Measurements from ENCODE around the gene SLC25A27.

DNA sequence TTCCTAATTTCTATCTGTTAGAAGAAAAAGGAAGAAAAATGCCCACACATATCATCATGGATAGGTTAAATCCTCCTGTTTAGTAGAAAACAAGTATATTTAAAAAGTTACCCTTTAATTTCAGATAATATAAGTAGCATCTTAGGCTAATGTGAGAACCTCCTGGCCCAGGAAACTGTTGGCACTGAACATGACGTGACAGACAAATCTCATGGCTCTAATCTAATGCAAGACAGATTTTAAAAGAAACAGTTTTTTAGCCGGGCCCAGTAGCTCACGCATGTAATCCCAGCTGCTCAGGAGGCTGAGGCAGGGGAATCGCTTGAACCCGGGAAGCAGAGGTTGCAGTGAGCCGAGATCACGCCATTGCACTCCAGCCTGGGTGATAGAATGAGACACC is 23.1 kb upstream of the SLC25A27 start:
- TF ChIP-seq, protein P1, sequence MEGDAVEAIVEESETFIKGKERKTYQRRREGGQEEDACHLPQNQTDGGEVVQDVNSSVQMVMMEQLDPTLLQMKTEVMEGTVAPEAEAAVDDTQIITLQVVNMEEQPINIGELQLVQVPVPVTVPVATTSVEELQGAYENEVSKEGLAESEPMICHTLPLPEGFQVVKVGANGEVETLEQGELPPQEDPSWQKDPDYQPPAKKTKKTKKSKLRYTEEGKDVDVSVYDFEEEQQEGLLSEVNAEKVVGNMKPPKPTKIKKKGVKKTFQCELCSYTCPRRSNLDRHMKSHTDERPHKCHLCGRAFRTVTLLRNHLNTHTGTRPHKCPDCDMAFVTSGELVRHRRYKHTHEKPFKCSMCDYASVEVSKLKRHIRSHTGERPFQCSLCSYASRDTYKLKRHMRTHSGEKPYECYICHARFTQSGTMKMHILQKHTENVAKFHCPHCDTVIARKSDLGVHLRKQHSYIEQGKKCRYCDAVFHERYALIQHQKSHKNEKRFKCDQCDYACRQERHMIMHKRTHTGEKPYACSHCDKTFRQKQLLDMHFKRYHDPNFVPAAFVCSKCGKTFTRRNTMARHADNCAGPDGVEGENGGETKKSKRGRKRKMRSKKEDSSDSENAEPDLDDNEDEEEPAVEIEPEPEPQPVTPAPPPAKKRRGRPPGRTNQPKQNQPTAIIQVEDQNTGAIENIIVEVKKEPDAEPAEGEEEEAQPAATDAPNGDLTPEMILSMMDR (IDR thresholded peaks at IDR 0.05), result no peak
- no peak for TF ChIP-seq POLR2A (IDR thresholded peaks at IDR 0.05)
